GM19328 (cell line): ENCODE results near the gene THAP10.
"Not testable (repeated sequence)": the region's sequence is repeated elsewhere in the genome, so short reads cannot be mapped to it uniquely, and the experiment has no call there.

Source experiments
- ATAC-seq: cut with Tn5 transposase; IDR thresholded peaks from one replicate; pipeline ENCODE4 v1.9.1; 2021; ENCODE audit warnings: mild to moderate bottlenecking, moderate library complexity; ENCODE audit not compliant: unreplicated experiment

The THAP10 gene

DNA sequence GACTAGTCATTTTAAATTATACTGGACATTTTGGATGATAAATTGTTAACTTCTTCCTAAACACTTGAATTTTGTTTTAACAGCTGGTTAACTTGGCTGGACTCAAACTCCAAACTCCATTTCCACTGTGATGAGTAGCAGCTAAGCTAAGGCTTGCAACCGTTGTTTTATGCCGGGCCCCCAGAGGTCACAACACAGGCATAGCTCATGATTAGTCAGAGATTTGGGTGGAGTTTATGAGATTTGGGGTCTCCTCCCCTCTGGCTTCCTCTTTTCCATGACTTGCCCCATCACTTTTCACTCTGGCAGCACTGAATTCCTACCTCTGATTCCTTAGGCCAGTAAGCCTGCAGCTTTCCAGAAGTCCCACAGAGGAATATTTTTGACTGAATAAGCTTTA, 12.8 kb downstream of the THAP10 start:
- ATAC-seq: no peak

GRCh38 chr15:70876683-70877082, 15.6 kb downstream of the THAP10 start:
- no peak for ATAC-seq

DNA sequence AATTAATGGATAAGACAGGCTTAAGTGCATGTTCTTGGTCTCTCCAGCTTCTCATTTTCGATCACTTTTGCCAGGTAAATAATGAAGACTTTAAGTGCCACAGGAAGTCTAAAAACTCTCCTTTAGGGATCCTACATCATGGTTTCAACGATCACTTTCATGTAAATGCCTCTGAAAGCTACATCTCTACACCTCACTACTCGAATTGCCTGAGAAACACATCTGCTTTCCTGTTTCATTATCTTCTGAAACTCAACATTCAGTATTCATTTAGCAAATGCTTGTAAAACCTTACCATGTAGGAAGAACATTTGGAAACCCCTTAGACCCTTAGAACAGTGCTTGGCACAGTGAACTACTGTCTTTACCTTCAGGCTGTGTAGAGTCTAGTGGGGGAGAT, 16.2 kb downstream of the THAP10 start:
- no peak for ATAC-seq

DNA sequence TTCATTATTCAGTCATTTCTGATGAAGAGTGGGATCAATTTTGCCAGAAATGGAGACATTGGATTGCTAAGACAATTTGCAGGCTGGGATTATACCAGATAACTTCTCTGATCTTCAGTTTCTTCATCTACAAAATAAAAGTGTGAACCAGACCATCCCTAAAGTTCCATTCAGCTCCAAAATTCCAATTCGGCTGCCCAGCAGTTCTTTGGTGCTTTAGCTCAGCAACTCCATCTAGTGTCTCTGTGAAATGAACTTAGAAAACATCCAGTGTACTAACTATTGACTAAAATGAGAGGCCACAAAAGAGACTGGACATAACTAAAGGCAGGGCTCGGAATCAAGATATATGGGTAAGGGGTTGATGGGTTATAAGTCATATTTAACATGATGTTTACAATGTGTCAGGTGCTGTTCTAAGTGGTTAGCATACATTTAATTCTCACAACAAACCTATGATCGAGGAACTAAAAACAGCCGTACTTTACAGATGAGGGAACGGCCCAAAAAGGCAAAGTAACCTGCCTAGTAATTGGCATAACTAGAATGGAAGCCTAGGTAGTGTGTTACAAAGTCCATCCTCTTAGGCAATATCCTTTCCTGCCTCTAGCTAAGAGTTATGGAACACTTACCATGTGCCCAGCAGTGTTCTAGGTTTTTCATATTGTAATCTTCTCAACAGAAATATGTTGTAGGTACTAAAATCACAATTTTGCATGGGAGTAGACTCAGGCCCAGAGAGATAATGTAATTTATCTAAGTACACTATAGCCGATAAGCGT, 17.0 kb downstream of the THAP10 start:
- ATAC-seq: no peak

- no peak for ATAC-seq
Measured at GRCh38 chr15:70873232-70874054, 18.8 kb downstream of the THAP10 start.

- ATAC-seq: not testable (repeated sequence)
Measured at GRCh38 chr15:70871490-70871889, 20.7 kb downstream of the THAP10 start.

DNA sequence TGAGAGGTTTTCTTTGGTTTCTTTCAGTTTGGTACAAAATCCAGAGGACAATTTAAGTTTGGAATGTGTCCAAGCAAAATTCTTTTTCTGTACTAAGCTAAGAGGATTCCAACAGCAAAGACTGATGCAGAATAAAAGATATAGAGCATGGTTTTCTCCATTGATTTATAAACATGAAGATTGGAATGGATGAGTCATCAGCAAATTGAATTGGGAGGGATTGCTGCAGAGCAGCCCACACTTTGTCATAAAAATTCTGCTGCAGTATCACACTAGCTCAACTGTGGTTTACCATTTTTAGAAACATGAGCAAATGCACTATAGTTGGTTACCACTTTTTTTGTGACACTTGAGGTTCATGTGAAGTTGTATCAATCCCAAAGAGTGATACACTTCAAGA, 22.2 kb downstream of the THAP10 start:
- ATAC-seq: no peak

DNA sequence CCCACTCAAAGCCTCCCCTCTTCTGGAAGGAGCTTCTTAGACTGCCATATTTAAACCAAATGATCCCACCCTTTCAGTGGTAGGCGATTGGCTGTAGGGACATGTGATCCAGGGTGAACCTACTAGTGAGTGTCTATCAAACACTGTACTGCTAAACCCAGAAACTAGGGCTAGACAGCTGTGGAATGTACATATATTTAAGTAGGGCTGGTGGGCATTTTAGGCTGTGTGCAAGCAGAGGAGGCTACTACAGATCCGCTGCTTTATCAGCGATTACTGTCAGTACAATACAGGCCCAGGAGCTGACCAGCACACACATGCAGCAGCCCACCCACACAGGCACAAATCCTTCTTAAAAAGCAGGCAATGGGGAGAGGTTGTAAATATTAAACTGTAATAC, 22.9 kb downstream of the THAP10 start:
- ATAC-seq: no peak

GRCh38 chr15:70867911-70868467, 24.2 kb downstream of the THAP10 start:
- no peak for ATAC-seq

- no peak for ATAC-seq
Measured at GRCh38 chr15:70866982-70867641, 25.1 kb downstream of the THAP10 start.

DNA sequence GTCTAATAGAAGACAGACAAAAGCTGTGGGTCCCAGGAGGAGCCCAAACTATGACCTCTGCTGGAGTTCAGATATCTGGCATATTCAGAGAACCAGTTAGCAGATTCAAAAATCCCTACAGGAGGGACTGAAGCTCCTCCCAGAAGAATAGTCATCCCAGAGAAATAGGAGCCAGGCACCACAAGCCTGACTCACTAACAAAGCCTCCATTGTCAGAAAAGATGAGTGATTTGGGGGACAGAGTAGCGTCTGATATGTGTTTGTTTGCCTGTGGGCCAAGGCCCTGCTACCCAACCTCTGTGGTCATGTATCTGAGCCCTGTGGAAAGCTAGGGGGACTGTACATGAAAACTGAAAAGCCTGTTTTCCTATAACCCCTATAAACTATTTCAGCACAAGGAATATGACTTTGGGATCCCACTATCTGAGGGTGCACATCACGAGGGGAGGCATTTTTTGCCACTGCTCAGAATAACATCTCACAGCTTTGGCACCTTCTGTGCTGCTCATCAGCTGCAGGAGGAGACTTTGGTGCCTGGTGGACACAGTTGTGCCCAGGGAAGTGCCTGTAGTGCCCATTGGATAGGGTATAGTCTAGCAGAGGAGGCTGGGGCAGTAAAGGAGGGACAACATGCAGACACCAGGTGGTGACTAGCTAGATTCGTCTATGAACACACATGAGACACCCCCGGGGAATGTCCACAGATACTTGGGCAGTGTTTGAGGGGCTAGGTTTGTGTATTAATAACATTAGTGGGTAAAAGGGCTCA, 28.6 kb downstream of the THAP10 start:
- ATAC-seq: no peak

- no peak for ATAC-seq
Measured at GRCh38 chr15:70859998-70860397, 32.2 kb downstream of the THAP10 start.

DNA sequence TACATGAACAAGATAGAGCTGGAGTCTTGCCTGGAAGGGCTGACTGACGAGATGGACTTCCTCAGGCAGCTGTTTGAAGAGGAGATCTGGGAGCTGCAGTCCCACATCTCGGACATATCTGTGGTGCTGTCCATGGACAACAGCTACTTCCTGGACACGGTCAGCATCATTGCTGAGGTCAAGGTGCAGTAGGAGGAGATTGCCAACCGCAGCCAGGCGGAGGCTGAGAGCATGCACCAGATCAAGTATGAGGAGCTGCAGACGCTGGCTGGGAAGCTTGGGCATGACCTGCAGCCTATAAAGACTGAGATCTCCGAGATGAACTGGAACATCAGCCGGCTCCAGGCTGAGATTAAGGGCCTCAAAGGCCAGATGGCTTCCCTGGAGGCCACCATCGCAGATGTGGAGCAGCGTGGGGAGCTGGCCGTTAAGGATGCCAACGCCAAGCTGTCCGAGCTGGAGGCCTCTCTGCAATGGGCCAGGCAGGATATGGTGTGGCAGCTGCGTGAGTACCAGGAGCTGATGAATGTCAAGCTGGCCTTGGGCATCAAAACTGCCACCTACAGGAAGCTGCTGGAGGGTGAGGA, 32.8 kb downstream of the THAP10 start:
- no peak for ATAC-seq

GRCh38 chr15:70858614-70859321, 33.5 kb downstream of the THAP10 start:
- not testable (repeated sequence) for ATAC-seq

- no peak for ATAC-seq
Measured at GRCh38 chr15:70857562-70858285, 34.5 kb downstream of the THAP10 start.

GRCh38 chr15:70856884-70857561, 35.2 kb downstream of the THAP10 start:
- ATAC-seq: no peak

DNA sequence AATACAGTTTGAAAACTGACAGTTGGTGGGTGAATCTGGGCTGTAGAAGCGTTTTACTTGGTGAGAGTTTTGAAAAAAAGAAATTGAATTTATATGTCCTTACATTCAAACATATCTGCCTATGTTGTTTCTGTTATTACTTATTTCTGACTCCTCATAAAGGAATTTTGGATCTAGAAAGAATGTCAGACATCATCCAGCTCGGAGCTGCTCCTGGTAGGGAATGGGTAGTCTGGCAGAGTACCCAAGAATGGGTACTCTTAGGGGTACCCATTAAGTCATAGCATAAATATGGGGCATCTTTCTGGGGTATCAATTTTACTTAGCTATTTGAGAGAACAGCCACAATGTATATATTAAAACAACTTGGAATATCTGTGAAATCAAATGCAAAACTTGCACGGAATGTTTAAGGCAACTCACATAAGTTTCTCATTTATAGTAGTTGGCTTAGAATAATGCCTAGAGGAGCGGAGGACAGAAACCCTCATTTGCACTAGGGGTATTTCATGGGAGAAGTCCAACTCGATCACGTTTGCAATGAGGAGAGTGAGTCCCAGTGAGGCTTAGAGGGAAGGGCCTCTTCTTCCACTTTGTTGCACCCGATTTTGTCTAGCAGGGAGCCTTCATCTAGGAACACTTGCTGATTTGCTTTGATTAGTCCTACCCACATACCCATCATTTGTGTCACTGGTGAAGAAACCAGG, 35.9 kb downstream of the THAP10 start:
- no peak for ATAC-seq

- no peak for ATAC-seq
Measured at GRCh38 chr15:70855764-70856163, 36.5 kb downstream of the THAP10 start.
